ENCODE data around the gene GTF2F2.

The GTF2F2 gene

GRCh38 chr13:45122941-45123340, 2.6 kb downstream of the GTF2F2 start:
- DNase-seq, result no peak

GRCh38 chr13:45132369-45133064, 12.2 kb downstream of the GTF2F2 start:
- no peak for DNase-seq

GRCh38 chr13:45133396-45134118, 13.2 kb downstream of the GTF2F2 start:
- no peak for DNase-seq

GRCh38 chr13:45136741-45137504, 16.6 kb downstream of the GTF2F2 start:
- DNase-seq, result no peak

- no peak for DNase-seq
Measured at GRCh38 chr13:45137526-45137925, 17.2 kb downstream of the GTF2F2 start.

GRCh38 chr13:45138282-45138681, 18.0 kb downstream of the GTF2F2 start:
- no peak for DNase-seq

GRCh38 chr13:45141369-45141768, 21.1 kb downstream of the GTF2F2 start:
- no peak for DNase-seq

- no peak for DNase-seq
Measured at GRCh38 chr13:45142440-45143345, 22.4 kb downstream of the GTF2F2 start.

GRCh38 chr13:45143346-45143751, 23.0 kb downstream of the GTF2F2 start:
- DNase-seq, result no peak

- no peak for DNase-seq
Measured at GRCh38 chr13:45149964-45150363, 29.7 kb downstream of the GTF2F2 start.

GRCh38 chr13:45156565-45157361, 36.5 kb downstream of the GTF2F2 start:
- no peak for DNase-seq

- DNase-seq, result no peak
Measured at GRCh38 chr13:45162194-45162593, 41.9 kb downstream of the GTF2F2 start.

GRCh38 chr13:45162821-45163220, 42.5 kb downstream of the GTF2F2 start:
- no peak for DNase-seq

- no peak for DNase-seq
Measured at GRCh38 chr13:45166858-45167257, 46.5 kb downstream of the GTF2F2 start.

- DNase-seq, result no peak
Measured at GRCh38 chr13:45167611-45168554, 47.6 kb downstream of the GTF2F2 start.

- no peak for DNase-seq
Measured at GRCh38 chr13:45168555-45168930, 48.2 kb downstream of the GTF2F2 start.

- no peak for DNase-seq
Measured at GRCh38 chr13:45174478-45174877, 54.2 kb downstream of the GTF2F2 start.

GRCh38 chr13:45178349-45179162, 58.2 kb downstream of the GTF2F2 start:
- DNase-seq, result no peak

GRCh38 chr13:45179428-45179827, 59.1 kb downstream of the GTF2F2 start:
- no peak for DNase-seq

- DNase-seq, result no peak
Measured at GRCh38 chr13:45180303-45180702, 60.0 kb downstream of the GTF2F2 start.

Measured in NCI-H2107 (cell line).